ENCODE results near the gene CUX1. TPM values are rescaled to one million over a fixed set of nuclear protein-coding genes. Genes with fewer than 3 reads are reported as not detected.

The CUX1 gene
- total and polyA plus RNA-seq, 10 of the 15 experiments (the other 5 are each of a cell fraction or from before 2014, with no cell fraction given): 6.1 to 48.6 (median 25.9) TPM

GRCh38 chr7:102094316-102094650, 276.9 kb downstream of the CUX1 start:
- FAIRE-seq (peak; percentile 18), ATAC-seq (no peak), DNase-seq (ENCODE audit: low read depth, low spot score) (no peak)
- in situ Hi-C loops (cut with MboI): no loop called here
- Histone ChIP-seq H3K27me3 (replicated peaks in 1 of 2; ENCODE audit: control insufficient read depth in 2 of 2, insufficient read depth in 2 of 2, low read length in 1 of 2) (no peaks in the 10 kb centered on the region), H2AFZ (ENCODE audit: control insufficient read depth, low read depth, low read length) (no peak overlapping the region), H3K4me3 (no peak overlapping the region), H3K4me2 (ENCODE audit: control insufficient read depth, insufficient read depth) (no peak overlapping the region), H3K36me3 (ENCODE audit: control insufficient read depth in 2 of 2, insufficient read depth in 2 of 2, low read length in 1 of 2) (peaks cover 0 to 6% of the 10 kb centered on the region in 2 experiments; a peak in 3 of 4 replicates), H3K27ac (ENCODE audit: control insufficient read depth, insufficient read depth) (no peak overlapping the region), H3K9me3 (replicated peaks; ENCODE audit: control insufficient read depth, insufficient read depth, low read length) (peaks cover under 1% of the 10 kb centered on the region; the same call in 2 of the 3 replicates), H3K79me2 (ENCODE audit: control insufficient read depth, insufficient read depth, low read length) (no peaks in the 10 kb centered on the region), H3K4me1 (ENCODE audit: control insufficient read depth, insufficient read depth, low read length) (no peaks in the 10 kb centered on the region), H3K9ac (ENCODE audit: control insufficient read depth, insufficient read depth, low read length) (no peak overlapping the region), H4K20me1 (ENCODE audit: control insufficient read depth, insufficient read depth) (no peaks in the 10 kb centered on the region)
- SMC1A ChIA-PET (ENCODE audit: uncharacterized antibody, unreplicated experiment): interaction anchor here (0.8 to 0.9 kb wide), 3 partner anchors 10 to 18 kb away, joined by 3 read pairs; no protein-coding TSS in a partner anchor
- POLR2A ChIA-PET: no interaction called here
- BruUV-seq (replicated peaks): no TSS peak
- 95% methylated on average over 4 of the region's 4 CpGs for WGBS (ENCODE audit: insufficient coverage, insufficient replicate concordance, low lambda C conversion rate, missing lambda C conversion rate)
- RAD21 ChIA-PET (ENCODE audit: unreplicated experiment): no interaction called here
- intact Hi-C loops (cut with micrococcal nuclease; ENCODE audit: unreplicated experiment): no loop called here
- CTCF ChIA-PET: interaction anchor here (0.9 to 1.0 kb wide), 2 partner anchors 11 to 60 kb away, joined by 3 read pairs; no protein-coding TSS in a partner anchor
- TF ChIP-seq ZBTB11 (CRISPR knock-in tag; IDR thresholded peaks at IDR 0.05) (no peak), USF2 (IDR thresholded peaks at IDR 0.05; ENCODE audit: borderline replicate concordance, low read depth, low read length) (no peak), MTA2 (IDR thresholded peaks at IDR 0.05; ENCODE audit: low read depth) (no peak), SMC3 (IDR thresholded peaks at IDR 0.05; ENCODE audit: borderline replicate concordance, low read length) (no peak), RUNX3 (IDR thresholded peaks at IDR 0.05; ENCODE audit: low read length) (no peak), POLR2AphosphoS5 (IDR thresholded peaks at IDR 0.05; ENCODE audit: low read length) (no peak), BRCA1 (IDR thresholded peaks at IDR 0.05; ENCODE audit: low read depth, low read length) (no peak), FOXM1 (IDR thresholded peaks at IDR 0.05; ENCODE audit: low read depth, low read length) (no peak), NR2F1 (conservative IDR thresholded peaks at IDR 0.05) (no peak), YY1 (IDR thresholded peaks at IDR 0.05; ENCODE audit: low read depth, low read length) (no peak), MYB (IDR thresholded peaks at IDR 0.05; ENCODE audit: borderline replicate concordance, low read depth, low read length) (no peak), REST (IDR thresholded peaks at IDR 0.05; ENCODE audit: low read depth, low read length) (no peak), SMAD5 (IDR thresholded peaks at IDR 0.05; ENCODE audit: low read depth) (no peak), NR2C2 (IDR thresholded peaks at IDR 0.05; ENCODE audit: borderline replicate concordance, control insufficient read depth, insufficient read length, low read depth) (no peak), JUND (IDR thresholded peaks at IDR 0.05; ENCODE audit: low read depth, low read length) (no peak), SREBF2 (IDR thresholded peaks at IDR 0.05; ENCODE audit: low read length) (no peak), ZZZ3 (IDR thresholded peaks at IDR 0.05; ENCODE audit: control insufficient read depth, insufficient read length, low read depth) (no peak), IKZF2 (IDR thresholded peaks at IDR 0.05) (no peak), PML (IDR thresholded peaks at IDR 0.05; ENCODE audit: low read length) (no peak), ZNF274 (IDR thresholded peaks at IDR 0.05; ENCODE audit: insufficient read depth, insufficient read length) (no peak)
